ENCODE data around the gene SQSTM1. TPM values are rescaled to one million over a fixed set of nuclear protein-coding genes. Genes with fewer than 3 reads are reported as not detected.

Gene SQSTM1
- polyA plus RNA-seq, 1 of the 3 experiments (the other 2 are of a cell fraction) = 181 TPM

DNA sequence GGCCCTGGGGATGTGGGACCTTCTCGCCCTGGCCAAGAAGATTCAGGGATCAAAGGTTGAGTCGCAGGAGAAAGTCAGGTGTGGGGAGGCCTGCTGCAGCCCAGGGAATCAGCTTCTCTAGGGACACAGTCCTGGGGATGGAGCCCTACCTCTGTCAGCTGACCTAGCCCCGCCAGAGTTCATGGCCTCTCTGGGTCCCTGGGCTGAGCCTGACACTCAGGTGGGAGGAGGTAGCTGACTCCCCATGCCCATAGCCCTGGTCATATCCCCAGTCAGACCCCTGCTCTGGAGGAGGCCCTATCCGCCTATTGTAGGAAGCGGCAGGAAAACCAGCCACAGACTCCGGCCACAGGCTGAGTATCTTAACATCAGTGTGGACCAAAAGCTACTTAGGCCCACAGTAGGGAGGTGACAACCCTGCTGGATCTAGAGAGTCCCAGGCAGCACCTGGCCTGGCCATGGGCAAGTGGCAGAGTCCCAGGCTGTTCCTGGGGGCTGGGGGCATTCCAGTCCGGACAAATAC lies 52.9 kb downstream of the SQSTM1 start:
- Histone ChIP-seq H3F3A (replicated peaks; ENCODE audit: insufficient read depth) (no peaks in the 10 kb centered on the region), H3K9me2 (no peaks in the 10 kb centered on the region), H3K4me3 (ENCODE audit: low read depth in 2 of 2, low read length in 1 of 2) (no peak overlapping the region), H4K20me1 (ENCODE audit: insufficient read depth) (no peaks in the 10 kb centered on the region), H3K27ac (ENCODE audit: low read depth in 2 of 2, low read length in 1 of 2) (no peak overlapping the region), H3K4me1 (ENCODE audit: control insufficient read depth in 1 of 2, insufficient read depth in 2 of 2, low read depth in 1 of 2, low read length in 1 of 2) (no peaks in the 10 kb centered on the region), H3K4me2 (no peak overlapping the region), H3K9me3 (no peaks in the 10 kb centered on the region), H3K79me2 (ENCODE audit: insufficient read depth) (no peaks in the 10 kb centered on the region), H3K9ac (no peak overlapping the region), H2AFZ (ENCODE audit: low read depth) (no peak overlapping the region), H3K36me3 (replicated peaks in 1 of 2; ENCODE audit: control insufficient read depth in 1 of 2, insufficient read depth in 2 of 2, low read length in 1 of 2) (peaks cover 19 to 79% of the 10 kb centered on the region in 2 experiments), H3K27me3 (ENCODE audit: insufficient read depth) (no peaks in the 10 kb centered on the region)
- ChIA-PET CTCF (no interaction called here), POLR2A (no interaction called here)
- 100% methylated on average over 1 of the region's 7 CpGs for WGBS (ENCODE audit: low lambda C conversion rate)
- TF ChIP-seq CHD2 (IDR thresholded peaks at IDR 0.05; ENCODE audit: low read length, partially characterized antibody) = no peak
- no peak for TF ChIP-seq EZH2phosphoT487 (IDR thresholded peaks at IDR 0.05; ENCODE audit: borderline replicate concordance, low read depth)
- TF ChIP-seq TEAD4 (IDR thresholded peaks at IDR 0.05; ENCODE audit: borderline replicate concordance, insufficient read depth) = no peak
- TF ChIP-seq, protein P1, sequence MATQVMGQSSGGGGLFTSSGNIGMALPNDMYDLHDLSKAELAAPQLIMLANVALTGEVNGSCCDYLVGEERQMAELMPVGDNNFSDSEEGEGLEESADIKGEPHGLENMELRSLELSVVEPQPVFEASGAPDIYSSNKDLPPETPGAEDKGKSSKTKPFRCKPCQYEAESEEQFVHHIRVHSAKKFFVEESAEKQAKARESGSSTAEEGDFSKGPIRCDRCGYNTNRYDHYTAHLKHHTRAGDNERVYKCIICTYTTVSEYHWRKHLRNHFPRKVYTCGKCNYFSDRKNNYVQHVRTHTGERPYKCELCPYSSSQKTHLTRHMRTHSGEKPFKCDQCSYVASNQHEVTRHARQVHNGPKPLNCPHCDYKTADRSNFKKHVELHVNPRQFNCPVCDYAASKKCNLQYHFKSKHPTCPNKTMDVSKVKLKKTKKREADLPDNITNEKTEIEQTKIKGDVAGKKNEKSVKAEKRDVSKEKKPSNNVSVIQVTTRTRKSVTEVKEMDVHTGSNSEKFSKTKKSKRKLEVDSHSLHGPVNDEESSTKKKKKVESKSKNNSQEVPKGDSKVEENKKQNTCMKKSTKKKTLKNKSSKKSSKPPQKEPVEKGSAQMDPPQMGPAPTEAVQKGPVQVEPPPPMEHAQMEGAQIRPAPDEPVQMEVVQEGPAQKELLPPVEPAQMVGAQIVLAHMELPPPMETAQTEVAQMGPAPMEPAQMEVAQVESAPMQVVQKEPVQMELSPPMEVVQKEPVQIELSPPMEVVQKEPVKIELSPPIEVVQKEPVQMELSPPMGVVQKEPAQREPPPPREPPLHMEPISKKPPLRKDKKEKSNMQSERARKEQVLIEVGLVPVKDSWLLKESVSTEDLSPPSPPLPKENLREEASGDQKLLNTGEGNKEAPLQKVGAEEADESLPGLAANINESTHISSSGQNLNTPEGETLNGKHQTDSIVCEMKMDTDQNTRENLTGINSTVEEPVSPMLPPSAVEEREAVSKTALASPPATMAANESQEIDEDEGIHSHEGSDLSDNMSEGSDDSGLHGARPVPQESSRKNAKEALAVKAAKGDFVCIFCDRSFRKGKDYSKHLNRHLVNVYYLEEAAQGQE (IDR thresholded peaks at IDR 0.05; ENCODE audit: low read depth, low read length) = no peak
- no peak for TF ChIP-seq JUND (IDR thresholded peaks at IDR 0.05)
- TF ChIP-seq FOXJ3 (CRISPR knock-in tag; IDR thresholded peaks at IDR 0.05) = no peak
- TF ChIP-seq, protein P2, sequence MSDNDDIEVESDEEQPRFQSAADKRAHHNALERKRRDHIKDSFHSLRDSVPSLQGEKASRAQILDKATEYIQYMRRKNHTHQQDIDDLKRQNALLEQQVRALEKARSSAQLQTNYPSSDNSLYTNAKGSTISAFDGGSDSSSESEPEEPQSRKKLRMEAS (IDR thresholded peaks at IDR 0.05; ENCODE audit: low read depth) = no peak
- no peak for TF ChIP-seq POLR2AphosphoS5 (IDR thresholded peaks at IDR 0.05; ENCODE audit: low read depth, low read length)
- TF ChIP-seq TAF1 (IDR thresholded peaks at IDR 0.05; ENCODE audit: borderline replicate concordance, low read depth, low read length) = no peak
- no peak for TF ChIP-seq FOSL2 (IDR thresholded peaks at IDR 0.05; ENCODE audit: borderline replicate concordance, low read depth)
- no peak for TF ChIP-seq ELF1 (IDR thresholded peaks at IDR 0.05)
- TF ChIP-seq, protein P3, sequence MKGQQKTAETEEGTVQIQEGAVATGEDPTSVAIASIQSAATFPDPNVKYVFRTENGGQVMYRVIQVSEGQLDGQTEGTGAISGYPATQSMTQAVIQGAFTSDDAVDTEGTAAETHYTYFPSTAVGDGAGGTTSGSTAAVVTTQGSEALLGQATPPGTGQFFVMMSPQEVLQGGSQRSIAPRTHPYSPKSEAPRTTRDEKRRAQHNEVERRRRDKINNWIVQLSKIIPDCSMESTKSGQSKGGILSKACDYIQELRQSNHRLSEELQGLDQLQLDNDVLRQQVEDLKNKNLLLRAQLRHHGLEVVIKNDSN (IDR thresholded peaks at IDR 0.05; ENCODE audit: borderline replicate concordance, low read depth) = no peak
- TF ChIP-seq, protein P4, sequence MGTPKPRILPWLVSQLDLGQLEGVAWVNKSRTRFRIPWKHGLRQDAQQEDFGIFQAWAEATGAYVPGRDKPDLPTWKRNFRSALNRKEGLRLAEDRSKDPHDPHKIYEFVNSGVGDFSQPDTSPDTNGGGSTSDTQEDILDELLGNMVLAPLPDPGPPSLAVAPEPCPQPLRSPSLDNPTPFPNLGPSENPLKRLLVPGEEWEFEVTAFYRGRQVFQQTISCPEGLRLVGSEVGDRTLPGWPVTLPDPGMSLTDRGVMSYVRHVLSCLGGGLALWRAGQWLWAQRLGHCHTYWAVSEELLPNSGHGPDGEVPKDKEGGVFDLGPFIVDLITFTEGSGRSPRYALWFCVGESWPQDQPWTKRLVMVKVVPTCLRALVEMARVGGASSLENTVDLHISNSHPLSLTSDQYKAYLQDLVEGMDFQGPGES (IDR thresholded peaks at IDR 0.05; ENCODE audit: low read depth, low read length) = no peak
- peak; percentile 24 for DNase-seq

Measured in SK-N-SH (cell line).